GM18498 (cell line): ENCODE data around the gene VWA8.

Source experiments
- ATAC-seq: cut with Tn5 transposase; IDR thresholded peaks from one replicate; pipeline ENCODE4 v1.9.1; 2021; ENCODE audit warnings: mild to moderate bottlenecking, moderate library complexity; ENCODE audit not compliant: unreplicated experiment

VWA8 gene

GRCh38 chr13:41565846-41566245 is 395.1 kb downstream of the VWA8 start:
- no peak for ATAC-seq

- no peak for ATAC-seq
Measured at GRCh38 chr13:41565216-41565615, 395.7 kb downstream of the VWA8 start.

- ATAC-seq, result no peak
Measured at GRCh38 chr13:41563984-41564365, 396.9 kb downstream of the VWA8 start.

GRCh38 chr13:41563341-41563983 is 397.4 kb downstream of the VWA8 start:
- ATAC-seq, result no peak

GRCh38 chr13:41562541-41563178 is 398.2 kb downstream of the VWA8 start:
- ATAC-seq, result no peak

GRCh38 chr13:41562083-41562482 is 398.8 kb downstream of the VWA8 start:
- ATAC-seq, result no peak

- no peak for ATAC-seq
Measured at GRCh38 chr13:41561170-41561569, 399.7 kb downstream of the VWA8 start.

GRCh38 chr13:41558781-41559560 is 401.9 kb downstream of the VWA8 start:
- ATAC-seq, result no peak

GRCh38 chr13:41557719-41558118 is 403.2 kb downstream of the VWA8 start:
- no peak for ATAC-seq

- peak; percentile 92 for ATAC-seq
Measured at GRCh38 chr13:41554626-41555386, 406.1 kb downstream of the VWA8 start.

GRCh38 chr13:41554180-41554579 is 406.7 kb downstream of the VWA8 start:
- no peak for ATAC-seq

- no peak for ATAC-seq
Measured at GRCh38 chr13:41552031-41552430, 408.9 kb downstream of the VWA8 start.

- no peak for ATAC-seq
Measured at GRCh38 chr13:41550276-41550675, 410.6 kb downstream of the VWA8 start.

GRCh38 chr13:41549491-41549890 is 411.4 kb downstream of the VWA8 start:
- ATAC-seq, result no peak

- no peak for ATAC-seq
Measured at GRCh38 chr13:41548910-41549309, 412.0 kb downstream of the VWA8 start.

- ATAC-seq, result no peak
Measured at GRCh38 chr13:41548031-41548430, 412.9 kb downstream of the VWA8 start.

GRCh38 chr13:41547251-41548000 is 413.5 kb downstream of the VWA8 start:
- no peak for ATAC-seq

- ATAC-seq, result no peak
Measured at GRCh38 chr13:41546372-41547190, 414.3 kb downstream of the VWA8 start.

- ATAC-seq, result no peak
Measured at GRCh38 chr13:41545432-41545707, 415.5 kb downstream of the VWA8 start.
